Smooth muscle cell (in vitro differentiated cells): ENCODE measurements around the gene HMX3. TPM values are rescaled to one million over a fixed set of nuclear protein-coding genes. Genes with fewer than 3 reads are reported as not detected.
A peak's percentile ranks its signal among the peaks of the same experiment; 100 is the strongest.

Experiments used
- DNase-seq: peaks from one replicate; lab custom pipeline; 2025; ENCODE audit not compliant: unreplicated experiment; lab: John Stamatoyannopoulos, UW
- H2AFZ ChIP-seq: fragments of 200-600 bp; sonication (generic); 2 replicates; pipeline ENCODE4 v1.6.0; 2016; ENCODE audit warnings: antibody characterized with exemption, low read depth, mild to moderate bottlenecking
- H3F3A ChIP-seq: fragments of 200-600 bp; sonication (generic); 2 replicates; pipeline ENCODE4 v1.6.0; 2017; ENCODE audit warnings: antibody characterized with exemption, low read depth
- H3K27ac ChIP-seq: fragments of 200-600 bp; sonication (generic); 2 replicates; pipeline ENCODE4 v1.5.1; 2016; ENCODE audit warnings: low read depth, mild to moderate bottlenecking
- H3K27me3 ChIP-seq: fragments of 200-600 bp; sonication (generic); 2 replicates; pipeline ENCODE4 v1.6.1; 2016; ENCODE audit warnings: low read depth, mild to moderate bottlenecking
- H3K36me3 ChIP-seq: fragments of 200-600 bp; sonication (generic); 2 replicates; pipeline ENCODE4 v1.5.1; 2016; ENCODE audit warnings: low read depth
- H3K4me1 ChIP-seq: fragments of 200-600 bp; sonication (generic); 2 replicates; pipeline ENCODE4 v1.5.1; 2016; ENCODE audit warnings: low read depth
- H3K4me2 ChIP-seq: fragments of 200-600 bp; sonication (generic); 2 replicates; pipeline ENCODE4 v1.6.0; 2016; ENCODE audit warnings: mild to moderate bottlenecking
- H3K4me3 ChIP-seq: fragments of 200-600 bp; sonication (generic); 2 replicates; pipeline ENCODE4 v1.5.1; 2016; ENCODE audit warnings: mild to moderate bottlenecking
- H3K79me2 ChIP-seq: fragments of 200-600 bp; sonication (generic); 2 replicates; pipeline ENCODE4 v1.6.0; 2016; ENCODE audit warnings: low read depth, mild to moderate bottlenecking
- H3K9ac ChIP-seq: fragments of 200-600 bp; sonication (generic); 2 replicates; pipeline ENCODE4 v1.6.0; 2016; ENCODE audit warnings: low read depth
- H3K9me3 ChIP-seq: fragments of 200-600 bp; sonication (generic); replicated peaks from 2 replicates; pipeline ENCODE4 v1.5.1; 2016; ENCODE audit warnings: low read depth
- H4K20me1 ChIP-seq: fragments of 200-600 bp; sonication (generic); 2 replicates; pipeline ENCODE4 v1.6.0; 2016; ENCODE audit warnings: low read depth
- WGBS: methylation state at CpG from one replicate; pipeline ENCODE4 v1.1.7; 2016; ENCODE audit warnings: low lambda C conversion rate; 5-methylcytosine and 5-hydroxymethylcytosine counted together
- polyA plus RNA-seq: library from polyadenylated mRNA; unstranded; fragments of >200 nt; fragmentation: Nextera tagmentation; extraction: Ambion mirVana; gene quantifications from 2 replicates; pipeline ENCODE4 v1.2.1, GENCODE V29; 2016
- total RNA-seq: library from RNA; depleted of rRNA; stranded (reverse); fragments of >200 nt; gene quantifications from 2 replicates; pipeline ENCODE4 v1.2.3, GENCODE V29; 2014
- TF ChIP-seq, protein P1 (sequence below): fragments of 200-600 bp; sonication (generic); IDR thresholded peaks from 2 replicates; pipeline ENCODE4 v1.5.1; 2017; ENCODE audit warnings: borderline replicate concordance, mild to moderate bottlenecking, antibody characterized with exemption; ENCODE audit not compliant: insufficient read depth, poor library complexity, severe bottlenecking

Gene HMX3
- total and polyA plus RNA-seq, 2 experiments from 2014 or later = not detected

DNA sequence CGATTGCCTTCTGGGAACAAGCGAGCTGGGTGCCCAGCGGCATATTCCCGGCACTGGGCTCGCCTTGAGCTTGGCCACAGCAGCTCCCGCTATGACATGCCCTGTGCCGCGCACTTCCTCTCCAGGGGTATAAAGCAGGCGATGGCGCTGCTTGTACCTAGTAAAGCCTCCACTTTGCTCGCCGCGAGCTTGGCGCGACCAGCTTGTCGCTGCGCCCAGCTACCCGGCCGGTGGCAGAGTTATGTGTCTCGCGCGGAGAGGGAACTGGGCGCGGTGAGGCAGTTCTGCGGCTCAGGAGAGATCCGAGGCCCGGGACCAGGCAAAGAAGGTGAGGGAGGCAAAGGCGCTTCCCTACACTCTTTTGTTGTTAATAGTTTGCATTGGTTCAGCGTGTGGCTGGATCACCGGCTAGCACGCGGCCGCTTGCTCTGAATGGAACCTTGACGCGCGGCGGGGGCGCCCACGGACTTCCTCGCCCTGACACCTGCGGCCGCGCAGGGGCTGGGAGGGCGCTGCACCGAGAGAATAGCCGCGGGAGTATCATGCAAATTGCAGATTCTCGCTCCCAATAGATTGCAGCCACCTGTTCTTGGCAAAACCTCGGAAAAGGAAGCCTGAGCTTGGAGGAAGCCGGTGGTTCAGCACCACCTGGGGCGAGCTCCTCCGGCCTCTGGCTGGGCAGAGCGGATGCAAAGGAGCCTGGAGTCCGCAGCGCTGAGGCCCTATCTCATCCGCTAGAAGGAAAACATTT, 15.4 kb downstream of the HMX3 start:
- H3F3A ChIP-seq = no peaks in the 10 kb centered on the region
- H3K4me3 ChIP-seq = no peak overlapping the region
- H3K27ac ChIP-seq = no peak overlapping the region
- peaks cover 14% of the 10 kb centered on the region for H4K20me1 ChIP-seq
- no peaks in the 10 kb centered on the region for H3K9me3 ChIP-seq
- peaks cover 36% of the 10 kb centered on the region for H3K4me1 ChIP-seq
- WGBS = 2% methylated on average over 56 of the region's 56 CpGs
- no peak overlapping the region for H3K9ac ChIP-seq
- H2AFZ ChIP-seq = no peak overlapping the region
- H3K79me2 ChIP-seq = peaks cover 14% of the 10 kb centered on the region
- TF ChIP-seq, protein P1, sequence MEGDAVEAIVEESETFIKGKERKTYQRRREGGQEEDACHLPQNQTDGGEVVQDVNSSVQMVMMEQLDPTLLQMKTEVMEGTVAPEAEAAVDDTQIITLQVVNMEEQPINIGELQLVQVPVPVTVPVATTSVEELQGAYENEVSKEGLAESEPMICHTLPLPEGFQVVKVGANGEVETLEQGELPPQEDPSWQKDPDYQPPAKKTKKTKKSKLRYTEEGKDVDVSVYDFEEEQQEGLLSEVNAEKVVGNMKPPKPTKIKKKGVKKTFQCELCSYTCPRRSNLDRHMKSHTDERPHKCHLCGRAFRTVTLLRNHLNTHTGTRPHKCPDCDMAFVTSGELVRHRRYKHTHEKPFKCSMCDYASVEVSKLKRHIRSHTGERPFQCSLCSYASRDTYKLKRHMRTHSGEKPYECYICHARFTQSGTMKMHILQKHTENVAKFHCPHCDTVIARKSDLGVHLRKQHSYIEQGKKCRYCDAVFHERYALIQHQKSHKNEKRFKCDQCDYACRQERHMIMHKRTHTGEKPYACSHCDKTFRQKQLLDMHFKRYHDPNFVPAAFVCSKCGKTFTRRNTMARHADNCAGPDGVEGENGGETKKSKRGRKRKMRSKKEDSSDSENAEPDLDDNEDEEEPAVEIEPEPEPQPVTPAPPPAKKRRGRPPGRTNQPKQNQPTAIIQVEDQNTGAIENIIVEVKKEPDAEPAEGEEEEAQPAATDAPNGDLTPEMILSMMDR = no peak
- H3K27me3 ChIP-seq = peaks cover 73% of the 10 kb centered on the region
- peak overlapping the region; percentile 86 for H3K4me2 ChIP-seq
- H3K36me3 ChIP-seq = peaks cover 5% of the 10 kb centered on the region
- no peak for DNase-seq

- Histone ChIP-seq H3K4me3 (no peak overlapping the region), H3K27ac (no peak overlapping the region), H3K4me2 (no peak overlapping the region), H3K9ac (no peak overlapping the region), H3K4me1 (peaks cover 32% of the 10 kb centered on the region), H3K9me3 (no peaks in the 10 kb centered on the region), H3K79me2 (peaks cover 20% of the 10 kb centered on the region), H2AFZ (no peak overlapping the region), H3K27me3 (peaks cover 67% of the 10 kb centered on the region), H3K36me3 (peaks cover 8% of the 10 kb centered on the region), H4K20me1 (peaks cover 20% of the 10 kb centered on the region), H3F3A (no peaks in the 10 kb centered on the region)
- TF ChIP-seq, protein P1 = no peak
- DNase-seq = no peak
- 27% methylated on average over 7 of the region's 7 CpGs for WGBS
These were observed 16.0 kb downstream of the HMX3 start for GRCh38 chr10:123151737-123152135.

GRCh38 chr10:123153486-123154091, 17.8 kb downstream of the HMX3 start:
- no peaks in the 10 kb centered on the region for H3F3A ChIP-seq
- no peak overlapping the region for H3K4me3 ChIP-seq
- H3K36me3 ChIP-seq = peaks cover 8% of the 10 kb centered on the region
- DNase-seq = no peak
- no peak overlapping the region for H3K9ac ChIP-seq
- H4K20me1 ChIP-seq = peaks cover 38% of the 10 kb centered on the region
- no peak overlapping the region for H3K27ac ChIP-seq
- H3K9me3 ChIP-seq = no peaks in the 10 kb centered on the region
- peaks cover 38% of the 10 kb centered on the region for H3K79me2 ChIP-seq
- TF ChIP-seq, protein P1 = no peak
- WGBS = 39% methylated on average over 9 of the region's 9 CpGs
- H3K4me1 ChIP-seq = peaks cover 32% of the 10 kb centered on the region
- H3K27me3 ChIP-seq = peaks cover 49% of the 10 kb centered on the region
- peak overlapping the region; percentile 52 for H3K4me2 ChIP-seq
- H2AFZ ChIP-seq = no peak overlapping the region
